Psoas muscle (tissue), 8 donors: ENCODE data around the gene GTSF1L. TPM values are rescaled to one million over a fixed set of nuclear protein-coding genes. Genes with fewer than 3 reads are reported as not detected.

Source experiments
- ATAC-seq, 4 donors: fragments of 200-7000 bp; cut with Tn5 transposase; one replicate each; pipeline ENCODE4 v1.9.1; 2020; ENCODE audit warnings: moderate library complexity in 3 of 4, mild to moderate bottlenecking in 2 of 4
- DNase-seq, 2 donors: peaks; one replicate each; pipeline ENCODE4 v3.0.0-alpha.2; 2020
- H3K27ac ChIP-seq: fragments of 200-600 bp; one replicate; pipeline ENCODE4 v1.8.0; 2022
- H3K27me3 ChIP-seq, 3 donors: fragments of 200-600 bp in 1 of 3; one replicate each; pipeline versions ENCODE4 v1.6.1 to v1.8.0; 2013 to 2022; ENCODE audit warnings: low read length in 2 of 3, mild to moderate bottlenecking in 2 of 3, moderate library complexity in 1 of 3; ENCODE audit not compliant: insufficient read depth in 3 of 3
- H3K36me3 ChIP-seq, 2 donors: fragments of 200-600 bp in 1 of 2; one replicate each; pipeline versions ENCODE4 v1.6.1 to v1.8.0; 2013 to 2022; ENCODE audit warnings: low read depth in 1 of 2, mild to moderate bottlenecking in 1 of 2, moderate library complexity in 1 of 2; ENCODE audit not compliant: insufficient read depth in 1 of 2
- H3K4me1 ChIP-seq: fragments of 200-600 bp; one replicate; pipeline ENCODE4 v1.8.0; 2022
- H3K4me3 ChIP-seq: fragments of 200-600 bp; one replicate; pipeline ENCODE4 v1.8.0; 2022; ENCODE audit warnings: mild to moderate bottlenecking
- H3K9me3 ChIP-seq: fragments of 200-600 bp; one replicate; pipeline ENCODE4 v1.8.0; 2022
- CTCF ChIP-seq: fragments of 200-600 bp; IDR thresholded peaks from one replicate; pipeline ENCODE4 v1.8.0; 2022; ENCODE audit warnings: antibody characterized with exemption
- WGBS, 3 donors: extraction: QIAGEN DNeasy Blood & Tissue Kit; methylation state at CpG; one replicate each; pipeline versions ENCODE4 v1.1.6 to v1.1.7; 2013; 5-methylcytosine and 5-hydroxymethylcytosine counted together
- intact Hi-C, 2 donors: fragments of 100-400 bp; cut with DNase I; formaldehyde crosslinking; loops; one replicate each; pipeline versions ENCODE4 v1.11.0 to v1.14.2; 2022
- polyA plus RNA-seq, 3 donors: library from polyadenylated mRNA; stranded (reverse); fragments of 200-250 nt; gene quantifications; one replicate each; pipeline ENCODE4 v1.2.3, GENCODE V29; 2013
- total RNA-seq, 4 donors: library from RNA; stranded (reverse); fragmentation: NEBNext Ultra II Directional in 2 of 4; extraction: Animal tissue kit (Norgen Biotek cat#: 25700) in 2 of 4; gene quantifications; one replicate each; pipeline versions ENCODE4 v1.2.1 to v1.2.4, GENCODE V29; 2021 to 2023
- donor health status: healthy with polysubstance abuse.
- donor health status: DM: no; HTN: no; CAD: no; lungs with moderate emphysema.
- donor health status: Bipolar disorder and iron deficiency.
- donor health status: healthy.
- donor health status: DM: yes; HTN: yes; CAD: no.
- donor health status: DM: no; HTN: no; CAD: no.
- donor health status: DM: no; HTN: no; CAD: no.
- donor health status: DM: yes; HTN: yes; CAD: no.

The GTSF1L gene
- total and polyA plus RNA-seq, 7 donors = not detected

GRCh38 chr20:43749734-43750294, 23.0 kb upstream of the GTSF1L start:
- peak; percentile 69 to 88 (median 83) for ATAC-seq
- WGBS, 3 donors = 9 to 11% (median 10%) methylated on average over 22 to 23 of the region's 23 CpGs
- H3K27me3 ChIP-seq = peaks cover 0 to 21% (median 4%) of the 10 kb centered on the region in 3 donors

GRCh38 chr20:43748274-43748673, 21.5 kb upstream of the GTSF1L start:
- DNase-seq = no peak
- no peaks in the 10 kb centered on the region for H3K4me1 ChIP-seq
- H3K9me3 ChIP-seq = no peaks in the 10 kb centered on the region
- no peak overlapping the region for H3K27ac ChIP-seq
- no peak overlapping the region for H3K4me3 ChIP-seq
- no peak for TF ChIP-seq CTCF
- WGBS, 3 donors = 85 to 88% (median 87%) methylated on average over 1 of the region's 1 CpG
- intact Hi-C loops = loop anchor here in 1 of 2 donors (5.0 kb wide), 1 partner anchor 334 kb away; no protein-coding TSS in a partner anchor
- H3K27me3 ChIP-seq = peaks cover 0 to 32% (median 1%) of the 10 kb centered on the region in 3 donors
- H3K36me3 ChIP-seq = no peaks in the 10 kb centered on the region
- ATAC-seq = no peak

More at GRCh38 chr20:43749734-43750294, 23.0 kb upstream of the GTSF1L start:
- no peaks in the 10 kb centered on the region for H3K9me3 ChIP-seq
- no peaks in the 10 kb centered on the region for H3K36me3 ChIP-seq
- intact Hi-C loops = loop anchor here (1.0 to 5.0 kb wide), 2 partner anchors 331 to 332 kb away; no protein-coding TSS in a partner anchor
- TF ChIP-seq CTCF = peak; percentile 99
- DNase-seq = peak; percentile 75 to 85
- H3K4me3 ChIP-seq = no peak overlapping the region
- H3K4me1 ChIP-seq = no peaks in the 10 kb centered on the region
- H3K27ac ChIP-seq = no peak overlapping the region

- Histone ChIP-seq H3K4me3 (no peak overlapping the region), H3K4me1 (no peaks in the 10 kb centered on the region), H3K9me3 (no peaks in the 10 kb centered on the region), H3K27me3 (peaks cover 0 to 36% (median 3%) of the 10 kb centered on the region in 3 donors), H3K27ac (no peak overlapping the region), H3K36me3 (no peaks in the 10 kb centered on the region)
- 58 to 59% (median 59%) methylated on average over 12 of the region's 12 CpGs for WGBS, 3 donors
- no peak for ATAC-seq
- no peak for TF ChIP-seq CTCF
- intact Hi-C loops = loop anchor here in 1 of 2 donors (5.0 kb wide), 1 partner anchor 336 kb away; no protein-coding TSS in a partner anchor
- DNase-seq = no peak
Observed at GRCh38 chr20:43746344-43747137, 19.7 kb upstream of the GTSF1L start.

- Histone ChIP-seq H3K9me3 (no peaks in the 10 kb centered on the region), H3K36me3 (no peaks in the 10 kb centered on the region), H3K4me1 (no peaks in the 10 kb centered on the region), H3K4me3 (no peak overlapping the region), H3K27ac (no peak overlapping the region), H3K27me3 (peaks cover 0 to 35% (median 3%) of the 10 kb centered on the region in 3 donors)
- no peak for TF ChIP-seq CTCF
- DNase-seq (no peak), ATAC-seq (no peak)
- intact Hi-C loops = loop anchor here in 1 of 2 donors (5.0 kb wide), 1 partner anchor 337 kb away; no protein-coding TSS in a partner anchor
- 26 to 32% (median 26%) methylated on average over 10 to 12 of the region's 12 CpGs for WGBS, 3 donors
Observed at GRCh38 chr20:43744966-43745730, 18.3 kb upstream of the GTSF1L start.
